Activated CD8-positive, alpha-beta memory T cell treated with anti-CD3 and anti-CD28 coated beads for 4 hours (primary cell): ENCODE results near the gene VWA3B.

Experiments used
- DNase-seq, 2 donors: peaks; one replicate each; pipeline ENCODE4 v3.0.0-alpha.2; 2020; ENCODE audit warnings: low read depth in 2 of 2

The VWA3B gene

DNA sequence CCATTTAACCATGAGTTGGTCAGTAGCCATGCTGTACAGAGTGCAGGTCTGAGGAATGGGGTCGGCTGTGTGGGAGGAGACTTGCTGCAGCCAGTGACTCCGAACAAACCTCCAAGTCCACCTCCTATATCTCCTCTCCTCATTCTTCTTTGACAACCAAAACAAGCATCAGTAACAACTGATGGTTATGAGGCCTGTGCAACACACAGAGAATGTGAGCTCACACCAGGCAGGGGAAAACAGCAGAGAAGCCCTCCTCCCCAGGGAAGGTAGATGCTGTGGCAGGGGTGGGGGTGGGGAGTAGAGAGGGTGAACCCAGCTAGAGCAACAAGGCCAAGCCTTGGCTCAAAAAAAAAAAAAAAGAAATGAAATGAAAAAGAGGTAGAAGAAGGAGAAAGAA, 247.0 kb downstream of the VWA3B start:
- no peak for DNase-seq

DNA sequence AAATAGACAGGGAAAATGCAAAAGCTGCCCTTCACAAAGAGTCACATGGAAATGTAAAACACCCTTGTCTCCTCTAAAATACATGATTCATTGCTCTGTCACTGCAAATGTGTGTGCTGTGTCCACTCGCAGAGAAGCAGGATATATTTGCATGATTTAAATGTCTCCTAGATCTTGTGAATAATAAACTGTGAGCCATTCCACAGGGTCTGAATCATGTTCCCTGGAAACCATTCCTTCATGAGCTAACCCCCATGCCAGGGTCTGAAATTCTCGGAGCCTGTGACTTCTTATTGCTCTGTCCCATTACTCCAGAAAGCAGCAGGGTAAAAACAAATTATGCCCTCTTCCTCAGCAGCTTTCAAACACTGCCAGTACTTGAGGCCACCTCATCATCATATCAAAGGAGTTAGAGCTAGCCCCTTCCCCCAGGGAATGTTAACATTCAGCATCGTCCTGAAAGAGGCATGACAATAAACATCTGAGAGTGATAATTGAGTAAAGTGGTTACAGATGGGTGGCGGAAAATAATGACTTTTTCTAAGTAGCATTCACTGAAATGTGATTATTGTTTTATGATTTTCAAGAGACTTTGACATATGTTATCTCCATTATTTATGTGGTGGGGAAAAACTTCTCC, 247.6 kb downstream of the VWA3B start:
- DNase-seq, result no peak

DNA sequence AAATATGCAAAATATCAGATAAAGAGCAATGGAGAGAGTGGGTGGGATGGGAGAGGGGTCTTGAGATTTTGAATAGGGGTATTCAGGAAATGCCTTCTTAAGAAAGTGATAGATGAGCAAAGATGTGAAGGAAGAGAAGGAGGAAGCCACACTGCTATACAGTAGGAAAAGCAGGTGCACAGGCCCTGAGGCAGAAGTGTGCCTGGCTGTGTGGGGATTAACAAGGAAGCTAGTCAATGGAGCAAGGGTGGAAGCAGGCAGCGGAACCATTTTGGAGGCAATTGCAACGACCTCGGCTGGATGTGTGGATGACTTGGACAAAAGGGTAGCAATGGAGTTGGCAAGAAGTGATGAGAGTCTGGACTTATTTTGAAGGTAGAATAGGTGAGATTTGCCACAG, 248.3 kb downstream of the VWA3B start:
- DNase-seq, result no peak

DNA sequence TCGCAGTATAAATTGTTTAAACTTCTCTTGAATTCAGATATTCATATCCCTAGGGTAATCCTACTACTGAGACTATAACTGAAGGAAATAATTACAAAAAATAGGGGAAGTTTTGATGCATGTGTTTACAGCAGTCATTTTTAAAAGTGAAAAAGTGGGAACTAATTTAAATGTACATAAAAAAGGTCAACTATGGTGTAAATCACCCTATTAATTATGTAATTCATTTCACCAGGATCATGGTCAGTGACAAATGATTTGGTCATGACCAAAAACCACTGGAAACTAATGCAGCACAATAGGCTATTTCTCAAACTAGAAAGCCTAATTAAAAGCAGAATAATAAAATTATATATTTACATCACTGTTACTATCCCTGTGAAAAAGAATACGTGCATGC, 254.3 kb downstream of the VWA3B start:
- no peak for DNase-seq

DNA sequence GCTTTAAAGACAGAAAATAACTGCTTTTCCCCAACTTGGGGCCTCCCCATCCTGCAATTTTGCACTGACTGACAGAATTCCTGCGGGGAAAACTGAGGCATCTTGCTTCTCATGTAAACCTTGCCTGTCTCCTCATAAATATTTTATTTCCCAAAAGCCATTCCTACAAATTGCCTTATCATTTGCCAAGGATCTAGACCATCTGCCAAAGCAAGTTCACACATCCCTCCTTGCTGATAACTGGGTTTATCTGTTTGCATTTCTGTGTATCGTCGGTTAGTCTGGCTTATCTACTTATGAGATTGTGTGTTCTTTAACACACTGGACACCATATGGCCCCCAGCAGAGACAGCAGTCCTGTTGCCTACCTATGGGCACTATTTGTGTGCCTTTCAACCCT, 256.3 kb downstream of the VWA3B start:
- DNase-seq, result no peak

DNA sequence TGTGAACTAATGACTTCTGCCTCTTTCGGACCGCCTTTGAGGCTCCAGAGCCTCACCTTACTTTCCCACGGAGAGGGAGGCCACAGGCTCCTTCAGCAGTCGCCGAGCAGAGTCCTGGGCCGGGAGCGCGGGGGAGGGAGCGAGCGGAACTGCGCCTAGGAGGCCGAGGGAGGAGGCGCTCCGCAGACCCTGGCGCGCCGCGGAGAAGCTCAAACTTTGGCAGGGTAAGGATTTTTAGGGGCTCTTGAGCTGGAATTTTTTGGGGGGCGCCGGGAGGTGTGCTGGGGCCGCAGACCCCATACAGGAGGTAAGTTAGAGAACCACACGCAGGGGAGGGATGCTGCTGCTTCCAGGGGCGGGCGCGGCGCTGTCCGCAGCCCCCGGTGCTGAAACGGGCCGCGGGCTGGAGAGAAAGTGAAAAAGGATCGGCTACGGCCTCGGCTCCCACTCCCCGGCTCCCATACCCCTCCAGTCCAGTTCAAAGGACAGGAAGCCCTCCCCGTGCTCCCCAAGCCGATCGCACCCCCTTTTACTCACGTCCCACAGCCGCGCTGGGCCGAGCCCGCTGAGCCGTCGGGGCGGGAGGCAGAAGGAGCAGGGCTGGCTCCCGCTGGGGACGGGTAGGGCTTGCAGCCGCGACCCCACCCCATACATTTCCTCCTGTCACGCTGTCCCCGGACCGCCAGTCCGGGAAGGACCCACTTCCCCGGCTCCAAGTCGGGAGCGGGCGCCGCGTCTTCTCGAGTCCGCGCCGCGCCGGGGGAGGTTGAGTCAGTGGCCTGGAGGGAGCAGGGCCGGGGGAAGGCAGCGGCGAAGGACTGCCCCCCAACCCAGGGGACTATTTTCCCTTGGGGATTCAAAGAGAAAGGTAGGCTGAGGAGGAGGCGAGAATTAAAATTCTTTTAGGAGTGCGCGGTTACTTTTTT, 259.6 kb downstream of the VWA3B start, which contains the start of gene CNGA3:
Gene CNGA3 (plus strand): TSS at position 146 of the 926 bp plus-strand sequence. CDS start 23,520 bp downstream, outside the sequence.
- DNase-seq, result no peak

DNA sequence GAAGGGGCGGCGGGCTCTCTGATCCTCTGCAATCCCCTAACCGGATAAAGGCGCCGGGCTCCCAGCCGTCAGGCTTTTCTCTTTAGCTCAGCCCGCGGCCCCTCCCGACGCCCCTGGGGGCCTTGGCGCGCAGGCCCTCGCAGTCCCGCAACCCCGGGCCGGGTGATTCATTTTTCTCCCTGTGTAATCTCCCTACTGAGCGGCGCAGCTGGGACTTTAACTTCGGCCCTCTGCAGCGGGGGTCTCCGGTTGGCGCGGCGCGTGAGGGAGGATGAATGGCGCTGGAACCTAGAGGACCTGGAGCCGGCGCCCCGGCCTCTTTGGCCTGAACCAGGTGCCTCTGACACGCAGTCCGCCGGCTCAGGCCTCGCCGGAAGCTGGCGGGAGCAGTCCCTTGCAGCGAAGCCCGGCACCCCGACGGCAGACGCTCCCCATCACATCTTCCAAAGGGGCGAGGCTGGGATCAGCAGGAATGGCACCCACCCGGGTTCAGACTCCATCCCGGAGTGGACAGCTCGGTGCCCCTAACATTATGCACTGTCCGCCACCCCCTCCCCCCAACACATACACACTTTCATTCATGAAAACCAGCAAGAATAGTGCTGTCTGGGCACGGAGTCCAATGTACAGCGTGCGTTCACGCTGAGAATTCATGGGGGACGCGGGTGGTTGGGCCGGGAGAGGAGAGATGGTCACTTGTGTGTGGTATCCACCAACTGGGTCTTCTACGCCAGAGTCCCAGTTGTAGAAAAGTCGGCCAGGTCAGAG, 260.5 kb downstream of the VWA3B start:
- no peak for DNase-seq

DNA sequence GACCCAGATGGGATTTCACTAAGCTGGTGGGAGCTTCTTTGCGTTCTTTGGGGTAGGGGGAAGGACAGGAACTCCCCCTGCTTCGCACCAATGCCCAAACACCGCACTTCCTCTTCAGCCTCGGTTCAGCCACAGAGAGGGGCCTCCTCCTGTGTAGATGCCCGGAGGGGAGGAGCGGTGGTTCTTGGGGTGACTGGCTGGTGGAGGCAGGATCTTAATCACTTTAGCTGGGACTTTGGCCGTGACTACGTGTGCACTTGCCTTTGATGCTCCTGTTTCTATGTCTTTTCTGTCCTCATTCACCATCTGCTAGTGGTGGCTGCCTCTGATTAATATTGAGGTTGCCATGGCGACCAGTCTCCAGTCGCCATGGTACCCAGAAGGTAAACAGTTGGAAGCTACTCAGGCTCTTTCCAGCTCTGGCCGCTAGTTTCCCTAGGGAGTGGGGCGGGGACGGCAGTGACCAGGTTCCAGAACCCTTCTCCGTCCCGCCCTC, 261.1 kb downstream of the VWA3B start:
- no peak for DNase-seq

DNA sequence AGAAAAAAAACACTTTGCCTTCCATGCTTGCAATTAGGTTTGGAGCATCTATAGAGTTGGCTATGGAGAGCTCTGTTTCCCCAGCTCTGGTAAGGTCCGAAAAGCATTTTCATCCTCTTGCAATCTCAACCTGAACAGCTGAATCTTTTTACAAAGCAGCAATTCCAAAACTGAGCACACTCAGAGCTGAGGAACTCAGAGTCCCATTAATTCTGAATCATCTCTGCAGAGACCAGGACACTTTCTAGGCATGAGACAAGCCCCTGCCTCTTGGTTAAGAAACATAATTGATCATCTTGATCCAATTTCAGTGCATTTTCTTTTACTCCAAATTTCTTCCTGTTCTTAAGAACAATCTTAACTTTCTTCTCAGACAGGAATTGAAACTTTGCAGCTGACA, 263.4 kb downstream of the VWA3B start:
- DNase-seq, result no peak

DNA sequence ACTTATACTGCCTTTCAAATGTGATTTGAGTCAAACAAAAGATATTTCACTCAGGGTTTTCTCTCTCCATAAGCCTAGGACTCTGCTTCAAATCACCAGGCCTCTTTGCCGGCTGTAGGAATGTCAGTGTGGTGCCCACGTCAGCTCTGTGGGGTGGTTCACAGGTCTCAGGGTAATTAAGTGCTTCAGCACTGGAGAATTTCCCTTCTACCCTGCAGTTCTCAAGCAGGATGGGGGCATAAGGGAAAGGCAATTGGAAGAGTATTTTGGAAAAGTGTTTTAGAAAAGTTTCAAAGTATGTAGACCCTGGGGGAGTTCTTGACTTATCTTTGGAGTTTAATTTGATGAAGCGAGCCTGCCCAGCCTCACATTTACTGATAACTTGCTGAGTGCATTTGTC, 268.9 kb downstream of the VWA3B start:
- DNase-seq, result no peak

DNA sequence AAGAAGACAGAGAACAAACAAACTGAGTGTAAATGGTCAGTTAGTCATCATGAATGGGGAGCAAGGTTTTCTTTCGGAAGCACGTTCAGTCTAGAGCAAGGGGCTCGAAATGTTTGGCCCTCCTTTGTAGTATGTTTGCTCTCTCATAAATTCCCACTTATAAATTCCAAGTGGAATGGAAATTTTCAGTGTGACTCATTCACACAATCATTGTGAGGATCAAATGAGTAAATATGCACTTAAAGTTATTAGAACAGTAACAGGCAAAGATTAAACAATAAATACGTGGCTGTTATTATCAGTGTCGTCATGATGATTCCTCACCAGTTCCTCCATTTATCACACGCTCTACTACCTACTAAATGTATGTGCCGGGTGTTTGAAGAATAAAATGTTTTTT, 269.8 kb downstream of the VWA3B start:
- DNase-seq, result no peak

DNA sequence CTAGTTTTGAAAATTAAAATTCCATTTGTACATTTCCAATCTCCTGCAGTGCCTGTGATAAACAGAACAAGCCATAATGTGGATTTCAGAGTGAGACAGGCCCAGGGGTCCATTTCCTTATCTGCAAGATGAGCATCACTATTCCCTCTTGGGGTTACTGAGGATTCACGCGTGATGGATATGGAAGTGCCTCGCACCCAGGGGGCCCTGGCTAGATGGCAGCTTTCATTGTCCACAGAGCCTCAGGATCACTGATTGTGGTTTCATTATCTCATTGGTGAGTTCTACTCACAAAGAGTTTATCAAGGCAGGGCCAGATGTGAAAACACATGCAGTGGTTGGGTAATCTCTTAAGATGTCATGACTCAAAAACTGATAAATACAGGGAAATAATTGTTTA, 270.9 kb downstream of the VWA3B start:
- DNase-seq, result no peak

DNA sequence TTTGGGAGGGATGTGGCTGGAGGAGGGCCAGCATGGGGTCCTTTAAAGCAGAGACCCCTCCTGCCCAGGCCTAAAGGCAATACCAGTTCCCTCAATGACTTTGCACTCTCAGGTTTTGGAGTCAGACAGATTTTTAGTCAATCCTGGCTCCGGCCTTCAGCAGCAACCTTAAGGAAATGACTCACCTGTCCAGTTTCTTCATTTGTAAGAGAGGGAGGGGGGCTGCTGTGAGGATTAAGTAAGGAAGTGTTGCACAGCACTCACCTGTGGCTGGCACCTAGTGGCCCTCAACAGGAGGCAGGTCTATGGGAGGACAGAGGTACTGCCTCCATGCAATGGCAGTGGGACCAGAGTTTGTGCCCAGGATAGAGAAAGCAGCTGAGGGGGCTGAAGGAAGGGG, 273.0 kb downstream of the VWA3B start:
- no peak for DNase-seq
